ENCODE data around the gene FBXO31.

The FBXO31 gene

DNA sequence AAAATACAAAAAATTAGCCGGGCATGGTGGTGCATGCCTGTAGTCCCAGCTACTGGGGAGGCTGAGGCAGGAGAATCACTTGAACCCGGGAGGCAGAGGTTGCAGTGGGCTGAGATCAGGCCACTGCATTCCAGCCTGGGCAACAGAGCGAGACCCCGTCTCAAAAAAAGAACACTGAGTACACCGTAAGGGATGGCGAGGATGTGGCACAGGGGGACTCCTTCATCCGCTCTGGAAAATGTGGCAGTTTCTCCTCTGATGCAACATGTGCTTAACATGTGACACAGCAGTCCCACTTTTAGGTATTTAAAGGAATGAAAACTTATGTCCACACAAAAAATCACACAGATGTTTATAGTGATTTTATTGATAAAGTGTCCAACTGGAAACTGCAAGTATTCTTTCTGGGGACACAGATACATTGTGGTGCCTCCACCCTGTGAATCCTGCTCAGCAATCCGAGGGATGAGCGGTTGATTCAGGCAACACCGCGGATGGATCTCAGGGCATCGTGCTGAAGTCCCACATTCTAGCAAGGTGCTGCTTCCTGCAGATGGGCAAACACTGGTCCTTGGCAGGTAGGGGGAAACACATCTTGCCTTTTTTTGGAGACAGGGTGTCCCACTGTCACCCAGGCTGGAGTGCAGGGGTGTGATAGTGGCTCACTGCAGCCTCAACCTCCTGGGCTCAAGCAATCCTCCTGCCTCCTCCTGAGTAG lies 62.9 kb downstream of the FBXO31 start:
- H3K4me3 ChIP-seq (ENCODE audit: low read depth, low read length), result no peak overlapping the region
- no peak for TF ChIP-seq CTCF (IDR thresholded peaks at IDR 0.05; ENCODE audit: low read depth, low read length, missing control alignments)
- DNase-seq (ENCODE audit: low read depth), result no peak

DNA sequence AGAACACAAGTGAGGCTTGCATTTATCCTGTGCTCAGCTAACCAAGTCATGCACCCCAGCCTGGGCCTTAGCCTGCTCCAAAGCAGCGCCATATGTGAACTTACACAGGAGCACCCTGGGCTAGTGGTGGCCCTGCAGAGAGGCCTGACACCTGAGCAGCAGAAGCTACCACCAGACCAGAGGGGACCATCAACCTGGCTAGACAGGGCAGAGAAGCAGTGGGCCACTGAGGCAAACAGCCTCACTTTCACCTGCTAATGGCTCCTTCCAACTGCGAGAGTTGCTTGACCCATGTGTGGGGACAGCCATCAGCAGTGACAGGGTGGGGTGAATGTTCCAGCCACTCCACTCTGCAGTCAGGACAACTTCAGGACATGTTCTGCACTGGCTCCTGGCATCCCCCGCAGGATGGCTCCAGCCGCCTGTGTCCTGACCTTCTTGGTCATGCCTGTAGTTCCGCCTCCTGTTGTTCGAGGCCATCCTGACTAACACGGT lies 63.5 kb downstream of the FBXO31 start:
- no peak overlapping the region for H3K4me3 ChIP-seq (ENCODE audit: low read depth, low read length)
- DNase-seq (ENCODE audit: low read depth), result no peak
- no peak for TF ChIP-seq CTCF (IDR thresholded peaks at IDR 0.05; ENCODE audit: low read depth, low read length, missing control alignments)

- DNase-seq (ENCODE audit: low read depth), result no peak
- no peak for TF ChIP-seq CTCF (IDR thresholded peaks at IDR 0.05; ENCODE audit: low read depth, low read length, missing control alignments)
- no peak overlapping the region for H3K4me3 ChIP-seq (ENCODE audit: low read depth, low read length)
Observed at GRCh38 chr16:87319011-87319410, 64.6 kb downstream of the FBXO31 start.

DNA sequence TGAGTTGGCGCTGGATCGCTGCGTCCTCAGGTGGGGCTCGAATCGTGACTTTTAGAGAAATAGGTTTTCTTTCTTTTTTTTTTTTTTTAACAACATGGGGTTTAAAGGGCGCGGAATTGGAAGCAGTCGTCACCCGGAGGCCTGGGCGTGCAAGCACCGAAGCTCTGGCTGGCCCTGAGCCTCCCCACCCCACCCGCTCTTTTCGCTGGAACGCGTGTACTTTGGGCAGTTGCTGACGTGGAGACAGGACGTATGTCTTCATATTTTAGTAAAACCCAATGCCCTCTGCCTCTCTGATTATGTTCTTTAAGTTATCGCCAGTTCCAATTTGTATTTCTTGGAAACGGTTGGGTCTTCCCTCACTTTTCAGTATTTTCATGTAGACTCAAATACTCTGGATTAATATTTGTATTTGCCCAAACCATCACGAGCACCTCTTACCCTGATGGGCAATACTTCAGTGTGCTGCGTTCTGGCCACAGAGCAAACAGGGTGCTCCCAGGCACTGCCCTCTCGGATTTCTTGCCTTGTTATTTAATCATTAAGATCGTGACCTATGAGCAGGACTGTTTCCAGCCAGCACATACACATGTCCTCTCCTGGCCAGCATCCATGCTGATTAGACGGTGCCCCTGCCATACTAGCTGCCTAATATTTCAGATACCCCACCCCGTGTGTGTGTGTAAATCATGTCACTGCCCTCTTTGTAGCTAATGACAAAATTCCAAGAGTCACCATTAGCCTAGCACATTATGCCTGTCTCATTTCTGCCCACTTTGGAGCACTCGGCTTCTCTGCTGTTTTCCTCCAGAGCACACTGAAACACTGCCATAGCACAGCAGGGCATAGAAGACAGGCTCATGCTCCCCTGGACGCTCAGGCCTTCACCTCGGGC lies 65.6 kb downstream of the FBXO31 start:
- peak overlapping the region; percentile 96 for H3K4me3 ChIP-seq (ENCODE audit: low read depth, low read length)
- DNase-seq (ENCODE audit: low read depth), result no peak
- no peak for TF ChIP-seq CTCF (IDR thresholded peaks at IDR 0.05; ENCODE audit: low read depth, low read length, missing control alignments)

DNA sequence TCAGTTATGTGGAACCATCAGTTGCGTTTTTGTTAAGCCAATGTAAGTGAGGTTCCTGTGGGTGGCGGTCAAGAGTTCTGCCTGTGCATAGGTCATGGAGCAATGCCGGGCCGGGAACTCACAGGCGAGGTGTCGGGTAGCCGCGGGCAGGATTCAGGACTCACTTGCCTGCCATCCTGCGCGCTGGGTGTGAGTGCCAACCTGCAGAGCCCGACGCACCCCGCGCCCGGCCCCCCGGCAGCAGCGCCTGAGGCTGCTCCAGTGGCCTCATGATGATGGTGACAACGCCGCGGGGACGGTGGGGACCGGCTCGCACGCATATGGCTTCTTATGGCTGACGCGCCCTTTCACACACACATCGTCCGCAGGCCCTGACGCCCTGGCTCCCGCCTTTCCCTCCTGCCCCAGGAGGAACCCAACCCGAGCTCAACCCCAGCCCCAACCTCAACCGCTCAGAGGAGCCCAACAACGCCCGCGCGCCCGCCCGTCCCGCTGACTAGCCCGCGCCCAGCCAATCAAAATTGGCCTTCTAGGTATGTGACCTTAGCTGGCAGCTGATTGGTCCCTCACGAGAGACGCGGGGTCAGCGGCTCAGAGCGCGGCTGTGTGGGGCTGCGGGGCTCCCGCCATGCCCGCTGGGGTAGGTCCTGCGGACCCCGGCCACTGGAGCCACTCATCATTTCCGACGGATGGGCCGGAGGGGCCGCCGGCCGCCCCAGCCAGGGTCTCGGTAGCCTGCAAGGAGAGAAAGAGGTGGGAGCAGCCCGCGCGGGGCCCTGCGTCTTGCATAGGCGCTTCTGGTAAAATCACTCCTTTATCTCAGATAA lies 66.4 kb downstream of the FBXO31 start, which contains the start of gene C16orf95:
Gene C16orf95, minus strand, starts transcription at position 470 of the 827 bp plus-strand sequence. Its CDS starts 150 bp downstream, at position 320.
- DNase-seq (ENCODE audit: low read depth), result peak; percentile 86
- peak; percentile 68 for TF ChIP-seq CTCF (IDR thresholded peaks at IDR 0.05; ENCODE audit: low read depth, low read length, missing control alignments)
- peak within 1 kb of the TSS; percentile 96 for H3K4me3 ChIP-seq (ENCODE audit: low read depth, low read length)

DNA sequence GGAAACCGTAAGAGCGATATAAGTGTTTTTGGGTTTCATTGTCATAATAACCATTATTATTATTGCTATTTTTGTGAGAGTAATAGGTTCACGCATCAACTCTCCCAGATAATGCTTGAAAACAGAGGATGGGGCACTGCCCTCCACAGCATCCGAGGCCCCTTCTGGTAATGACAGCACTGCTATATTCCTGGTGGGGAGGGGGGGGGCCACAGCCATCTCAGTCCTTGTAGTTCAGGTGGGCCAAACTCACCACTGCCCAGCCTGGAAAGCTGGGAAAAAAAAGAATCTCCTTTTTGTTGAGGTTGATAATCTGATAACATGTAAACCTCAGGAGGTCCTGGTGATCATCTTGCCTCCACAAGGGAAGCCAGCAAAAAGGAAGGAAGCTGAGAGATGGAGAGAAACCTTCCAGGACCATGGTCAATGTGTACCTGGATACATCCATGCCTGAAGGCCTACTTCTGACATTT lies 67.1 kb downstream of the FBXO31 start:
- TF ChIP-seq CTCF (IDR thresholded peaks at IDR 0.05; ENCODE audit: low read depth, low read length, missing control alignments), result no peak
- DNase-seq (ENCODE audit: low read depth), result no peak
- H3K4me3 ChIP-seq (ENCODE audit: low read depth, low read length), result peak overlapping the region; percentile 96

Measured in GM12864 (cell line).